KMS-11 (cell line): ENCODE results near the gene TRPM2.

ENCODE experiments used
- H2AFZ ChIP-seq: fragments of 200-600 bp; sonication (generic); 2 replicates; pipeline ENCODE4 v1.6.1; 2016; ENCODE audit warnings: antibody characterized with exemption, mixed run types, low read depth
- H3K27ac ChIP-seq: fragments of 200-600 bp; sonication (generic); 2 replicates; pipeline ENCODE4 v1.6.1; 2016; ENCODE audit warnings: mild to moderate bottlenecking, mixed run types
- H3K27me3 ChIP-seq: fragments of 200-600 bp; sonication (generic); 2 replicates; pipeline ENCODE4 v1.6.1; 2017; ENCODE audit warnings: mild to moderate bottlenecking, low read depth, mixed run types, moderate library complexity; ENCODE audit not compliant: insufficient read depth
- H3K36me3 ChIP-seq: fragments of 200-600 bp; sonication (generic); 2 replicates; pipeline ENCODE4 v1.6.1; 2017; ENCODE audit warnings: mild to moderate bottlenecking, mixed run types; ENCODE audit not compliant: insufficient read depth
- H3K4me1 ChIP-seq: fragments of 200-600 bp; sonication (generic); 2 replicates; pipeline ENCODE4 v1.6.1; 2016; ENCODE audit warnings: mild to moderate bottlenecking, low read depth, mixed run types; ENCODE audit not compliant: poor library complexity, severe bottlenecking
- H3K4me2 ChIP-seq: fragments of 200-600 bp; sonication (generic); 2 replicates; pipeline ENCODE4 v1.7.0; 2016; ENCODE audit warnings: mild to moderate bottlenecking, mixed run types
- H3K4me3 ChIP-seq: fragments of 200-600 bp; sonication (generic); IDR thresholded peaks from 2 replicates; pipeline ENCODE4 v1.6.1; 2017; ENCODE audit warnings: low read depth, low read length, mixed read lengths; ENCODE audit not compliant: insufficient read depth
- H3K79me2 ChIP-seq: fragments of 200-600 bp; sonication (generic); 2 replicates; pipeline ENCODE4 v1.6.1; 2016; ENCODE audit warnings: low read depth, mixed run types; ENCODE audit not compliant: insufficient read depth
- H3K9ac ChIP-seq: fragments of 200-600 bp; sonication (generic); 2 replicates; pipeline ENCODE4 v1.6.1; 2016; ENCODE audit warnings: mild to moderate bottlenecking, mixed run types
- H4K20me1 ChIP-seq: fragments of 200-600 bp; sonication (generic); 2 replicates; pipeline ENCODE4 v1.6.1; 2016; ENCODE audit warnings: mild to moderate bottlenecking, mixed run types; ENCODE audit not compliant: insufficient read depth
- TF ChIP-seq, protein P1 (sequence below): fragments of 200-600 bp; sonication (generic); conservative IDR thresholded peaks from 2 replicates; pipeline ENCODE4 v1.6.1; 2017; ENCODE audit warnings: low read depth, mild to moderate bottlenecking, antibody characterized with exemption, low read length, moderate library complexity, mixed read lengths

Gene TRPM2

DNA sequence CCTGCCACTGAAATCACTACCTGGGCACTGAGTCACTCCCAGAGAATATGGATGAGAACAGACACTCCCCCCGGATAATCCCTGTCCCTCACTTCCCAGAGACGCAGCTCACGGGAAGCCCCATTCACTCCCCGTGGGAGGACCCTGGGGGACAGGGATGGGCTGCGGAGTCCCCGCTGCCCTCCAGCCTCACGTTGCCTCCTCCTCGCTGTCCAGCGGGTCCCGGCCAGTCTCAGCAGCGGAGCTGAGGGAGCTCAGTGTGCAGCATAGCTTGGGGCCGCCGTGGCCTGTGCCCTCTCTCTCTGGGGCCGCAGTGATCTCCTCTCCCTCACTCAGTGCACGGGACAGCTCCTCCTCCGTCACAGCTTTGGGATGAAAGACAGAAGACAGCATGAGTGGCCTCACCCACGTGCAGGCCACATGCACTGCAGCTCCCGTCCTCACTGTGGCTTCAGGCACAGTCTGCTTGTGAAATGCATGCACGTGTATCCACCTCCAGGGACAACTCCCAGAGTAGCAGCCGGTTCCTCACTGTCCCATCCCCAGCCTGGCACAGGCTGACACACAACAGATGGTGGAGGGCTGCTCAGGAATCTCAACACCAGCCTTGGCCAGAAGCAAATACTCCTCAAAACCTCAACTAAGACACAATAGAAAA, 21.6 kb upstream of the TRPM2 start:
- no peaks in the 10 kb centered on the region for H3K36me3 ChIP-seq
- TF ChIP-seq, protein P1, sequence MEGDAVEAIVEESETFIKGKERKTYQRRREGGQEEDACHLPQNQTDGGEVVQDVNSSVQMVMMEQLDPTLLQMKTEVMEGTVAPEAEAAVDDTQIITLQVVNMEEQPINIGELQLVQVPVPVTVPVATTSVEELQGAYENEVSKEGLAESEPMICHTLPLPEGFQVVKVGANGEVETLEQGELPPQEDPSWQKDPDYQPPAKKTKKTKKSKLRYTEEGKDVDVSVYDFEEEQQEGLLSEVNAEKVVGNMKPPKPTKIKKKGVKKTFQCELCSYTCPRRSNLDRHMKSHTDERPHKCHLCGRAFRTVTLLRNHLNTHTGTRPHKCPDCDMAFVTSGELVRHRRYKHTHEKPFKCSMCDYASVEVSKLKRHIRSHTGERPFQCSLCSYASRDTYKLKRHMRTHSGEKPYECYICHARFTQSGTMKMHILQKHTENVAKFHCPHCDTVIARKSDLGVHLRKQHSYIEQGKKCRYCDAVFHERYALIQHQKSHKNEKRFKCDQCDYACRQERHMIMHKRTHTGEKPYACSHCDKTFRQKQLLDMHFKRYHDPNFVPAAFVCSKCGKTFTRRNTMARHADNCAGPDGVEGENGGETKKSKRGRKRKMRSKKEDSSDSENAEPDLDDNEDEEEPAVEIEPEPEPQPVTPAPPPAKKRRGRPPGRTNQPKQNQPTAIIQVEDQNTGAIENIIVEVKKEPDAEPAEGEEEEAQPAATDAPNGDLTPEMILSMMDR, result no peak
- no peaks in the 10 kb centered on the region for H3K79me2 ChIP-seq
- no peak overlapping the region for H3K9ac ChIP-seq
- no peaks in the 10 kb centered on the region for H3K27me3 ChIP-seq
- no peak overlapping the region for H3K27ac ChIP-seq
- H3K4me2 ChIP-seq, result no peak overlapping the region
- H4K20me1 ChIP-seq, result no peaks in the 10 kb centered on the region
- no peak overlapping the region for H3K4me3 ChIP-seq
- no peaks in the 10 kb centered on the region for H3K4me1 ChIP-seq
- no peak overlapping the region for H2AFZ ChIP-seq

DNA sequence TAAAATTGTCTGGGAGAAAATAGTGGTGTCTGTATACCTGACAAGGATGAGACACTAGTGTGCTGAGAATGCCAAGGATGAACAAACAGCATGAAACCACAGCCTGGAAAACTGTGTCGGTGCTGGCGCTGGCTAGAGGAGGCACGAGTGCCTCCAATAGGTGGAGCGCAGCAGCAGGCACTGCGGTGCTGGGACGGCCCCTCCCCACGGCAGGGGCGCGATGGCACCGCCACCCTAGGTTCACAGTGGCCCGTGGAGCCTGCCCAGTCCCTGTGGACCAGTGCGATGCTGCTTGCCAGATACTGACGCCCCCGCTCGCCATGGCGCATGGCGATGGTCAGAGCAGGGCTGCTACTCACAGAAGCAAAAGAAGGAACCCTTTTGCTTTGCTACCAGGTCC, 21.0 kb upstream of the TRPM2 start:
- Histone ChIP-seq H3K79me2 (no peaks in the 10 kb centered on the region), H4K20me1 (no peaks in the 10 kb centered on the region), H3K4me2 (no peak overlapping the region), H3K4me1 (no peaks in the 10 kb centered on the region), H3K27ac (no peak overlapping the region), H3K4me3 (no peak overlapping the region), H3K9ac (no peak overlapping the region), H3K27me3 (no peaks in the 10 kb centered on the region), H2AFZ (no peak overlapping the region), H3K36me3 (no peaks in the 10 kb centered on the region)
- TF ChIP-seq, protein P1, result no peak

DNA sequence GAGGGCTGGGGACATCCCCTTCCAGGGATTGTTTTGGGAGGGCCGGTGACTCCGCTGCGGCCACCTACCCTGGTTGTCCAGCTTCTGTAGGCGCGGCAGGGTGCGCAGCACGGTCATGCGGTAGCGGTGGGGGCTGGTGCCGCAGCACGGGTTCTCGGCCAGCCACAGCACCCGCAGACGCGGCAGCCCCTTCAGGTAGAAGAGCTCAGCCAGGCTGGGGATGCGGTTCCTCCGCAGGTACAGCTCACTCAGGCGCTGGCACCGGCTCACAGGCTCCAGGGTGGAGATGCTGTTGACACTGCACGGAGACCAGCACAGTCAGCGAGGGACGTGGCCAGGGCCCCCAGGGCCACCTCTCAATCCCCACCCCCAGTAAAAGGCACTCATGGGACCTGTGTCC, 20.5 kb upstream of the TRPM2 start:
- Histone ChIP-seq H3K4me1 (peaks cover 3% of the 10 kb centered on the region), H3K4me3 (no peak overlapping the region), H3K27me3 (no peaks in the 10 kb centered on the region), H3K79me2 (no peaks in the 10 kb centered on the region), H2AFZ (no peak overlapping the region), H4K20me1 (no peaks in the 10 kb centered on the region), H3K9ac (no peak overlapping the region), H3K4me2 (no peak overlapping the region), H3K36me3 (no peaks in the 10 kb centered on the region), H3K27ac (no peak overlapping the region)
- TF ChIP-seq, protein P1, result no peak

DNA sequence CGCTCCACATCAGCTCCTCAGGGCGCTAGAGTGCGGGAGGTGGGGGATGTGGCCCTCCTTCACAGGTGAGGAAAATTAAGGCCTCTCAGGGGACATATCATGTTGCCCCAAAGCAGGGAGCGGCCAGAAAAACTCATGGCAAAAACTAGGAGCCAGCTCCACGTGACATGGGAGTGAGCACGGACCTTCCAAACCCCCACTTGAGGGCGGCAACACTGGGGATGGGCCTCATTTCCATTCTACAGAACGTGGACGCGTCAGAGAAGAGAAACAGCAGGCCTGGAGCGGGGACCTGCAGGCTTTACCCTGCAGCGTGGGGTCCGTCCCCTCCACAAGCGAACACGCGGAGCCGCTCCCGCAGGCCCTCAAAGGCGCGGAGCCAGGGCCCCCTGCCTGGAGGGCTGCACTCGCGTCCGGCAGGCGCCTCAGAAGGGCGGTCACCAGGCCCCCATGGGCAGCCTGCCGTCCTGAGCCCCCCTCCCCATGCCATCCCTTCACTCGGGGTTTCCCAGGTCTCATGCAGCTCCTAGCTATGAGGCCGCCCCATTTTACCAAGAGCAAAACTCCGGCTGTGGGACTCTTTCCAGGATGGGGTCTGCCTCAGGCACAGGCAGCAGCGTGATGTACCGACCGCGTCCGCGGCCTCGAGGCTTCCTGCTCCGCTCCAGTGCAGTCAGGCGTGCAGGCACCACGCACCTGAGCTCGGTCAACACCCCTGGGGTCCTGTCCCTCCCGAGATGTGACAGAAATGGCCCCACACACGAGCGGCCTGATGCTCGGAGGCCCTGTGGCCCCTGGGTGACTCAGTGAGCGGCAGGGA, 19.7 kb upstream of the TRPM2 start:
- H3K36me3 ChIP-seq, result no peaks in the 10 kb centered on the region
- H3K9ac ChIP-seq, result no peak overlapping the region
- no peaks in the 10 kb centered on the region for H3K79me2 ChIP-seq
- H3K27ac ChIP-seq, result no peak overlapping the region
- no peaks in the 10 kb centered on the region for H3K27me3 ChIP-seq
- no peak overlapping the region for H2AFZ ChIP-seq
- peaks cover 7% of the 10 kb centered on the region for H3K4me1 ChIP-seq
- no peaks in the 10 kb centered on the region for H4K20me1 ChIP-seq
- H3K4me3 ChIP-seq, result no peak overlapping the region
- TF ChIP-seq, protein P1, result no peak
- H3K4me2 ChIP-seq, result no peak overlapping the region
